DOHH2 (cell line): ENCODE results near the gene PPFIA3.

ENCODE experiments used
- H3F3A ChIP-seq: fragments of 200-600 bp; sonication (generic), shearing (Covaris generic); 2 replicates; pipeline ENCODE4 v1.6.0; 2016; ENCODE audit warnings: antibody characterized with exemption, mild to moderate bottlenecking; ENCODE audit not compliant: control insufficient read depth, insufficient read depth
- H3K27ac ChIP-seq: fragments of 200-600 bp; sonication (generic); 2 replicates; pipeline ENCODE4 v1.5.1; 2014; ENCODE audit warnings: low read depth, mild to moderate bottlenecking, low read length, moderate library complexity
- H3K27me3 ChIP-seq: fragments of 200-600 bp; sonication (generic); 2 replicates; pipeline ENCODE4 v1.6.1; 2014; ENCODE audit warnings: mild to moderate bottlenecking, low read length, mixed read lengths; ENCODE audit not compliant: control insufficient read depth
- H3K36me3 ChIP-seq: fragments of 200-600 bp; sonication (generic); 2 replicates; pipeline ENCODE4 v1.6.1; 2014; ENCODE audit warnings: mild to moderate bottlenecking, low read length, moderate library complexity, mixed read lengths; ENCODE audit not compliant: control insufficient read depth
- H3K4me1 ChIP-seq: fragments of 200-600 bp; sonication (generic); 2 replicates; pipeline ENCODE4 v1.6.1; 2014; ENCODE audit warnings: mild to moderate bottlenecking, low read length, mixed read lengths; ENCODE audit not compliant: control insufficient read depth
- H3K4me2 ChIP-seq: fragments of 200-600 bp; sonication (generic); 2 replicates; pipeline ENCODE4 v1.6.0; 2014; ENCODE audit warnings: mild to moderate bottlenecking, low read length, moderate library complexity
- H3K4me3 ChIP-seq: fragments of 200-600 bp; sonication (generic); 2 replicates; pipeline ENCODE4 v1.5.1; 2014; ENCODE audit warnings: mild to moderate bottlenecking, low read length, mixed read lengths
- H3K79me2 ChIP-seq: fragments of 200-600 bp; sonication (generic); 2 replicates; pipeline ENCODE4 v1.6.1; 2014; ENCODE audit warnings: mild to moderate bottlenecking, low read length, mixed read lengths; ENCODE audit not compliant: control insufficient read depth
- H3K9me2 ChIP-seq: fragments of 200-600 bp; sonication (generic); replicated peaks from 2 replicates; pipeline ENCODE4 v1.6.1; 2014; ENCODE audit warnings: mild to moderate bottlenecking, low read length, mixed read lengths; ENCODE audit not compliant: control insufficient read depth
- H3K9me3 ChIP-seq: fragments of 200-600 bp; sonication (generic); 2 replicates; pipeline ENCODE4 v1.6.1; 2014; ENCODE audit warnings: antibody characterized with exemption, low read length, mixed read lengths; ENCODE audit not compliant: control insufficient read depth, insufficient read depth
- H4K20me1 ChIP-seq: fragments of 200-600 bp; sonication (generic); 2 replicates; pipeline ENCODE4 v1.6.0; 2014; ENCODE audit warnings: low read depth, mild to moderate bottlenecking, antibody characterized with exemption, low read length, moderate library complexity; ENCODE audit not compliant: control insufficient read depth, insufficient read depth
- CTCF ChIP-seq: fragments of 200-600 bp; sonication (generic); IDR thresholded peaks from one replicate; pipeline ENCODE4 v1.5.1; 2014; ENCODE audit warnings: antibody characterized with exemption, mild to moderate bottlenecking, low read depth, low read length; ENCODE audit not compliant: poor library complexity, severe bottlenecking
- EZH2phosphoT487 ChIP-seq: fragments of 200-600 bp; sonication (generic); IDR thresholded peaks from 2 replicates; pipeline ENCODE4 v1.6.1; 2017; ENCODE audit warnings: borderline replicate concordance, mild to moderate bottlenecking, antibody characterized with exemption, low read length, moderate library complexity, mixed read lengths

The PPFIA3 gene

GRCh38 chr19:49114630-49115363, 4.5 kb upstream of the PPFIA3 start:
- Histone ChIP-seq H3K4me1 (peaks cover 28% of the 10 kb centered on the region), H3K27me3 (peaks cover 5% of the 10 kb centered on the region), H3K4me2 (peak overlapping the region; percentile 89), H3K36me3 (no peaks in the 10 kb centered on the region; the same call in 1 of the 2 replicates), H3K9me3 (no peaks in the 10 kb centered on the region), H3K79me2 (no peaks in the 10 kb centered on the region), H3F3A (peaks cover 16% of the 10 kb centered on the region), H3K27ac (no peak overlapping the region), H4K20me1 (no peaks in the 10 kb centered on the region), H3K4me3 (peak overlapping the region; percentile 73), H3K9me2 (no peaks in the 10 kb centered on the region)
- TF ChIP-seq CTCF (no peak), EZH2phosphoT487 (no peak)

- no peak for TF ChIP-seq EZH2phosphoT487
- TF ChIP-seq CTCF, result no peak
- Histone ChIP-seq H4K20me1 (no peaks in the 10 kb centered on the region), H3K27me3 (peaks cover 18% of the 10 kb centered on the region), H3K9me2 (no peaks in the 10 kb centered on the region), H3K9me3 (no peaks in the 10 kb centered on the region), H3K79me2 (no peaks in the 10 kb centered on the region), H3K36me3 (no peaks in the 10 kb centered on the region), H3F3A (peaks cover 7% of the 10 kb centered on the region), H3K27ac (no peak overlapping the region), H3K4me2 (no peak overlapping the region), H3K4me1 (peaks cover 35% of the 10 kb centered on the region), H3K4me3 (no peak overlapping the region)
Observed at GRCh38 chr19:49116544-49116943, 2.8 kb upstream of the PPFIA3 start.

GRCh38 chr19:49117677-49118564, 1.4 kb upstream of the PPFIA3 start:
- TF ChIP-seq CTCF (no peak), EZH2phosphoT487 (no peak)
- Histone ChIP-seq H4K20me1 (no peaks in the 10 kb centered on the region), H3K36me3 (no peaks in the 10 kb centered on the region), H3K4me3 (peak overlapping the region; percentile 79), H3K9me2 (no peaks in the 10 kb centered on the region), H3K4me1 (peaks cover 35% of the 10 kb centered on the region), H3F3A (peaks cover 6% of the 10 kb centered on the region; the same call in 1 of the 2 replicates), H3K27me3 (peaks cover 18% of the 10 kb centered on the region), H3K9me3 (no peaks in the 10 kb centered on the region), H3K79me2 (no peaks in the 10 kb centered on the region), H3K27ac (peak overlapping the region; percentile 63), H3K4me2 (peak overlapping the region; percentile 89)
